Adipose tissue (tissue), 3 donors: ENCODE results near the gene C13orf46. TPM values are rescaled to one million over a fixed set of nuclear protein-coding genes. Genes with fewer than 3 reads are reported as not detected.

ENCODE experiments used
- H3K27ac ChIP-seq: one replicate; pipeline ENCODE4 v1.5.1; 2013; ENCODE audit warnings: low read depth, low read length
- WGBS, 3 donors: extraction: QIAGEN DNeasy Blood & Tissue Kit; methylation state at CpG; one replicate each; pipeline ENCODE4 v1.1.7; 2013; 5-methylcytosine and 5-hydroxymethylcytosine counted together
- polyA plus RNA-seq, 3 donors: library from polyadenylated mRNA; stranded (reverse); fragments of 200-250 nt; gene quantifications; one replicate each; pipeline ENCODE4 v1.2.3, GENCODE V29; 2013
- donor health status: healthy with polysubstance abuse.
- donor health status: Bipolar disorder and iron deficiency.
- donor health status: healthy.

C13orf46 gene
- polyA plus RNA-seq, 3 donors, result 1.0 to 3.3 (median 1.7) TPM

DNA sequence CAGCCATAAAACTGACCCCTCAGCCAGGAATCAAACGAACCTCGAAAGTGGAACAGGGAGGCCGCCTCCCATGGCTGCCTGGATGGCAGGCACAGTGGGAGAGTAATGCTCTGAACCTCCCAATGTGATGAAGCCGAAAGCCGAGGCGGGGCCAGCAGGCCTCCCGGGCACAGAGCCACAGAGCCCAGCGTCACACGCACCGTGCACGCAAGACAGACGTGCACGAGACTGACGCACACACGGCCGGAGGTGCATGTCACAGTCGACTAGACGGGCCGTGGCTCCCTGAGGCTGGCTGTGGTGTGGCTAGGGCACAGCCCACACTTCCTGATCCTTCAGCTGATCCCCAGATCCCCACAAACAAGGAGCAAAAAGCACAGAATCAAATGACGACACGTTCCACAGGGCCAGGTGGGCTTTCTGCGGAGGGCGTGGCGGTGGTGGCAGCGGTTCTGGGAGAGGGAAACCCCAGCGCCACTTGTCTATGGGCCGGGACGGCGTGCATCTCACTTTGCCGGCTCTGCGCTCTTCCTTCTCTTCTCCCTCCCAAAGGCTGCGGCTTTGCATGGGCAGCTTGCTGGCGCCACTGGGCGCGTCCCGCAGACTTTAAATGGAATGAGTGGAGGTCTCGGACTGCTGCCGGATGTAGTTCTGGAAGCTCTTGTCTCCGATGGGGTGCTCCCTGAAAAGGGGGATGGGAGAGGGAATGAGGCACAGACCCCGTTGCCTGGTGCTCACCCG is 5.0 kb upstream of the C13orf46 start:
- WGBS, 3 donors, result 88 to 92% (median 90%) methylated on average over 41 of the region's 41 CpGs
- no peak overlapping the region for H3K27ac ChIP-seq

GRCh38 chr13:113977976-113978375 is 4.1 kb upstream of the C13orf46 start:
- H3K27ac ChIP-seq, result no peak overlapping the region
- WGBS, 3 donors, result 88 to 93% (median 90%) methylated on average over 13 of the region's 13 CpGs

- no peak overlapping the region for H3K27ac ChIP-seq
- WGBS, 3 donors, result 85 to 91% (median 87%) methylated on average over 21 of the region's 21 CpGs
Measured at GRCh38 chr13:113976711-113977684, 3.1 kb upstream of the C13orf46 start.

GRCh38 chr13:113975416-113975815 is 1.5 kb upstream of the C13orf46 start:
- 87 to 95% (median 93%) methylated on average over 14 to 15 of the region's 15 CpGs for WGBS, 3 donors
- no peak overlapping the region for H3K27ac ChIP-seq

DNA sequence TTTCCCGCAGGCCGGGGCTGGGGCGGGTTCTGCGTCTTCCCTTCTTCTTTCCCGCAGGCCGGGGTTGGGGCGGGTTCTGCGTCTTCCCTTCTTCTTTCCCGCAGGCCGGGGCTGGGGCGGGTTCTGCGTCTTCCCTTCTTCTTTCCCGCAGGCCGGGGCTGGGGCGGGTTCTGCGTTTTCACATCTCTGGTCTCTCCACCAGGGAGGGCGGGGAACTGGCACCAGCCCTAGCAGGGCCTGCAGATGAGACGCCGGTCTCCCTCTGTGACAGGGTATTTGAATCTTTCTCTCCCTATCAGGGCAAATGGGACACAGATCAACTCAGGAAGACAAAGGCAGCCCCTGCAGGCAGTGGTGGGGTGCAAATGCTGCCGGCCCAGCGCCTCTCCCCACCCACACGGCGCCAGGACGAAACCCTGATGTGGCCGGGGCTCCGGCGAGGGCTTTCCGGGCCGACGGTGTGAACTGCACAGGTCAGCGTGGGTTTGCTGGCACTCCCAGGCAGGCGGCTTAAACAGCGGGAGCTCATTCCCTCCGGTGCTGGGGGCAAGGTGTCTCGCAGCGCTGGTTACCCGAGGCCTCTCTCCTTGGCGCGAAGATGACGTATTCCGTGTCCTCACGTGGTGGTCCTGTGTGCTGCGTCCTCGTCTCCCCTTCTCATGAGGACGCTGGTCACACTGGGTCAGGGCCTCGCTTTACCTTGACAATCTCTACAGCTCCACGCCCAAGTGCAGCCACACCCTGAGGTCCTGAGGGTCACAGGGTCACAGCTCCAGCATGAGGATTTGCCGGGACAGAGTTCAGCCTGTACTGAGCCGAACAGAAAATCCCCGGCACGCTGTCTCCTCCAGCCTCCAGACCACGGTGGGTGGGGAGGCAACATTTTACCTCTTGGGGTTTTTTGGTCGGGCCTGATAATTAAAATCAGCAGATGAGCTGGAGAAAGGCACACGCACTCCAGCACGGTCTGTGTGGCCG is 717 bp upstream of the C13orf46 start:
- H3K27ac ChIP-seq, result no peak overlapping the region
- WGBS, 3 donors, result 83 to 95% (median 91%) methylated on average over 46 to 49 of the region's 56 CpGs

GRCh38 chr13:113972451-113973217 is 1.2 kb downstream of the C13orf46 start:
- no peak overlapping the region for H3K27ac ChIP-seq
- WGBS, 3 donors, result 84 to 89% (median 85%) methylated on average over 36 of the region's 36 CpGs

DNA sequence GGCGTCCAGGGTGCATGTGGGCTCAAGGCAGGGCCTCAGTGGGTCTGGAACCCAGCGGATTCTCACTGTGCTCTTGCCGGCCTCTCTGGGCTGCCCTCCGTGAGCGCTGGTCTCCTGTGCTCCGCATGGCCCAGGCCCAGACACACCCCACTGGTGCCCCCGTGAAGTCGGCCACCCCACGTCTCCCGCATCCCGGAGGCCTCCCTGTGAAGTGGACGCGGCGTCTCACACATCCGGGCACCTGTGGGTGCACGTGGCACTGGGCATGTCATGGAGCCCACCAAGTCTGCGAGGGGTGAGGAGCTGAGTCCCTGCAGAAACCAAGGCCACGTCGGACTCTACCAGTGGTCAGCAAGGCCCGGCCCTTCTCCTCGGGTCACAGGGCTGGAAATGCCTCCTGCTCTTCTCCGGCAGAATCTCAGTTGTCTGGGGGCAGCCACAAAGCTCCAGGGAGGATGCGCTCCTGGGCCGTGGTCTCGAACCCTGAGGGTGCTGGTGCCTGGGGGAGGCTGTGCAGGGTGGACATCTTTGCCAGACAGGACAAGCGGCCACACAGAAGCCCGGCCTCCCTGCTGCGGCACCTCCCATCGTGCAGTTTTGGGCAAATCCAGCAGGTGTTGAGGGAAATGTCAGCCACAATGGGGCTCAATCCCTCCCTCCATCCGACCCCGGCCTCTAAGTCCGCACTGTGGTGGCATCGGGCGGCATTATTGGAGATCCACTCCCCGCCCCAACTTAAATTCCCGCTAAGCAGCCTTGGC is 2.2 kb downstream of the C13orf46 start:
- 93 to 95% (median 94%) methylated on average over 36 of the region's 36 CpGs for WGBS, 3 donors
- H3K27ac ChIP-seq, result no peak overlapping the region

- no peak overlapping the region for H3K27ac ChIP-seq
- WGBS, 3 donors, result 41 to 67% (median 60%) methylated on average over 19 of the region's 19 CpGs
Measured at GRCh38 chr13:113970810-113971470, 2.9 kb downstream of the C13orf46 start.

- peak overlapping the region; percentile 12 for H3K27ac ChIP-seq
- 37 to 91% (median 87%) methylated on average over 20 of the region's 20 CpGs for WGBS, 3 donors
Measured at GRCh38 chr13:113969973-113970611, 3.8 kb downstream of the C13orf46 start.

DNA sequence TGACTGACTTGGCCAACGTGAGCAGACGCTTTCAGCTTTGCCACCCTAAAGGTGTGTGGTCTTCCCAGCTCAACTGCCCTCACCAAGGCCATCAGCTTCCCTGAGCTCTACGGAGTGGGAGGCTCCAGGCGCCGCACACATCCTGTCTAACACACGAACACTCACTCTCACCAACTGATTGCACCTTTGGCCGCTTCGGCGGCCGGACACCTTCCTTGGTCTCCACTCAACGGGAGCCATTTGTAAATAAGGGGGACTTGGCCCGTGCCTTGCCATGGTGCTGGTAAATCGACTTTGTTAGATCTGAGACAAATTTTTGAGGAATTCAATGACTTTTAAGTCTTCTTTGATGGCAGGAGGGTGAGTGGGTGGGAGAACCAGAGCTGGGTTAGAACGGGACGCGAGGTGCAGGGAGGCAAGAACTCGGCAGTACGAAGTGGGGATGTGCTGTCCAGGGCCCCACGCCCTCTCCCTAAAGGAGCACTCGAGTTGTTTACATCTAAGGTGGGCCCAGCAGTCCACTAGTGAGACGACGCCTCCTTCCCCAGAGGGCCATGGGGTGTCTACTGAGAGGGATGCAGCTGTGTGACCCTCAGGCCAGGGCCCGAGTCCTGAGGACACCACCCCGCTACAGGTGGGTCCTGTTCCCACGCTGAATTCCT is 4.4 kb downstream of the C13orf46 start:
- 83 to 96% (median 95%) methylated on average over 25 of the region's 25 CpGs for whole genome bisulfite sequencing, 3 donors
- no peak overlapping the region for H3K27ac ChIP-seq

- WGBS, 3 donors, result 88 to 98% (median 97%) methylated on average over 17 of the region's 17 CpGs
- no peak overlapping the region for H3K27ac ChIP-seq
Measured at GRCh38 chr13:113968463-113969310, 5.2 kb downstream of the C13orf46 start.

DNA sequence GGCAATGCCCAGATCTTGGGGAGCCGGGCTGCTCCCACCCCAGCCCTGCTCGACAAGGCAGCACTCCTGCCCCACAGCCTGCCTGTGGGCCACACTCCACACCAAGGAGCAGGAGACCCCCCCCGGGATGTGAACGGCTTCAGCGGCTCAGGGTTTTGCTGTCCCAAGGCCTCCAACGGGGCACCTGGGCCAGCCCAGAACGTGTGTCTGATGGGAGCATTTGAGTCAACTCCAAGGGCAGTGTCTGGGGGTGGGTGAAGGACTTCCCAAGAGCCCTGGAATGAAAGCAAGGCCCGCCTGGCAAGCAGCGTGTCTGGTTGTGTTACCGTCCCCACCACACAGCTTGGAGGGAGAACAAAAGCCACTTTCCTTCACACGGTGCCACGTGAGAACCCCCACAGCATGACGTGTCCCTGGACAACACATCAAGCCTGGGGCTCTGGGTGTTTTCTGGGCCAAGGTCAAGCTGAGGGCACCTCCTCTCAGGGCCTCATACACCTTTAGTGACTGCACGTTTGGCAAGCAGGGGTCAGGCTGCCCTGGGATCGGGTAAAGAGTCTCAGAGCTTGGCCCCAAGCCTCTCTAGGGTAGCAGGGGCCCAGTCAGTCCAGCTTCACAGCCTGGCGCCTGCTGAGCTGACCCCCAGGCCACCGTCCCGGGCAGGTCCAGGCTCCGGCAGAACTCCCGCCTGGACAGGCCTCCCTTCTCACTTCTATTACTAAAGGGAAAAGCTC is 6.0 kb downstream of the C13orf46 start:
- 73 to 91% (median 89%) methylated on average over 20 of the region's 20 CpGs for WGBS, 3 donors
- H3K27ac ChIP-seq, result no peak overlapping the region

DNA sequence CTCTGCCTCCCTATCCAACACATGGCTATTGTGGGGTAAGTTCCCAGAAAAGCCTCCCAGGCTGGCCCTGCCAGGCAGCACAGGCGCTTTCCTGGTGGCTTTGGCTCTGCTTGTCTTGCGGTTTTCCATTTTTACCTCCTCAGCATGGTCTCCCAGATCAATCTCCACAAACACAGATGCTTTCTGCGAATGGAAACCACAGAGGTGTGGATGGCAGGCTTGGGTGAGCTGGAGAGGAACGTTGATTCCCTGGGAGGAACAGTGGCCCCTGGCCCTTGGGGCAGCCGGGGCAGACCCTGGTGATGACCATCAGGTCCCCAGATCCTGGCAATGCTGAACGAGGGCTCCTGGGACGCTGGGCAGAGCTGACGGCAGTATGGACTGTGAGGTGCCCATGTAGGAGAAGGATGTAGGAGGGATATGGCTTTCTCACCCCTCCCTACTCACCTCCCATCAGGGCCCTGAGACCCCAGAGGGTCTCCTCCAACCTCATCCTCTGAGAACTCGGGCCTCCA is 6.6 kb downstream of the C13orf46 start:
- 95% methylated on average over 9 of the region's 9 CpGs for WGBS, 3 donors
- no peak overlapping the region for H3K27ac ChIP-seq
